ENCODE measurements around the gene PNPLA6. TPM values are rescaled to one million over a fixed set of nuclear protein-coding genes. Genes with fewer than 3 reads are reported as not detected.

The PNPLA6 gene
- total and polyA plus RNA-seq, 2 experiments from 2014 or later = 66.6 to 135 TPM

GRCh38 chr19:7492558-7492957, 43.0 kb upstream of the PNPLA6 start:
- no peak overlapping the region for H3K4me3 ChIP-seq
- TF ChIP-seq REST (IDR thresholded peaks at IDR 0.05; ENCODE audit: unreplicated experiment) (no peak), ETS1 (IDR thresholded peaks at IDR 0.05) (no peak), POLR2AphosphoS5 (IDR thresholded peaks at IDR 0.05; ENCODE audit: low read depth) (no peak), NANOG (IDR thresholded peaks at IDR 0.05; ENCODE audit: borderline replicate concordance) (no peak), CREB1 (CRISPR knock-in tag; IDR thresholded peaks at IDR 0.05; ENCODE audit: low read depth) (no peak), EZH2 (IDR thresholded peaks at IDR 0.05; ENCODE audit: low read depth, unreplicated experiment) (no peak), JUNB (IDR thresholded peaks at IDR 0.05; ENCODE audit: unreplicated experiment) (no peak), EZH2phosphoT487 (IDR thresholded peaks at IDR 0.05; ENCODE audit: unreplicated experiment) (no peak), ZNF331 (CRISPR knock-in tag; IDR thresholded peaks at IDR 0.05; ENCODE audit: low read depth) (no peak), ZNF114 (CRISPR knock-in tag; IDR thresholded peaks at IDR 0.05) (no peak), CTCF (conservative IDR thresholded peaks at IDR 0.05; ENCODE audit: low read depth in 2 of 2) (no peak), ZNF462 (CRISPR knock-in tag; IDR thresholded peaks at IDR 0.05) (no peak), STAT1 (IDR thresholded peaks at IDR 0.05; ENCODE audit: unreplicated experiment) (no peak)
- DNase-seq (ENCODE audit: low spot score) (no peak), ATAC-seq (no peak)
- no peaks in the 10 kb centered on the region for H3K36me3 Mint-ChIP-seq (ENCODE audit: low read depth)
- peaks cover 5% of the 10 kb centered on the region for H3F3A ChIP-seq (replicated peaks; ENCODE audit: low read depth)
- H4K20me1 ChIP-seq (replicated peaks; ENCODE audit: insufficient read depth) = no peaks in the 10 kb centered on the region
- H3K4me1 ChIP-seq (ENCODE audit: insufficient read depth) = peaks cover 7% of the 10 kb centered on the region
- H3K4me2 ChIP-seq = no peak overlapping the region
- H3K27ac ChIP-seq (ENCODE audit: low read depth) = no peak overlapping the region
- no peaks in the 10 kb centered on the region for H3K27me3 ChIP-seq (ENCODE audit: insufficient read depth)
- H3K36me3 ChIP-seq (ENCODE audit: insufficient read depth) = no peaks in the 10 kb centered on the region
- peaks cover 7% of the 10 kb centered on the region for H3K27me3 Mint-ChIP-seq (ENCODE audit: insufficient read depth, low read depth, poor library complexity)
- no peak overlapping the region for H3K4me3 Mint-ChIP-seq
- H3K4me1 Mint-ChIP-seq = peaks cover 9% of the 10 kb centered on the region
- H3K9me2 ChIP-seq (ENCODE audit: insufficient read depth) = no peaks in the 10 kb centered on the region
- H3K27ac Mint-ChIP-seq = no peak overlapping the region
- H2AFZ ChIP-seq = no peak overlapping the region
- H3K79me2 ChIP-seq (replicated peaks; ENCODE audit: insufficient read depth) = no peaks in the 10 kb centered on the region
- no peaks in the 10 kb centered on the region for H3K9me3 Mint-ChIP-seq
